ENCODE data around the gene MAPRE3. TPM values are rescaled to one million over a fixed set of nuclear protein-coding genes. Genes with fewer than 3 reads are reported as not detected.

The MAPRE3 gene
- total RNA-seq, 1 donor from 2014 or later: 27.1 TPM

DNA sequence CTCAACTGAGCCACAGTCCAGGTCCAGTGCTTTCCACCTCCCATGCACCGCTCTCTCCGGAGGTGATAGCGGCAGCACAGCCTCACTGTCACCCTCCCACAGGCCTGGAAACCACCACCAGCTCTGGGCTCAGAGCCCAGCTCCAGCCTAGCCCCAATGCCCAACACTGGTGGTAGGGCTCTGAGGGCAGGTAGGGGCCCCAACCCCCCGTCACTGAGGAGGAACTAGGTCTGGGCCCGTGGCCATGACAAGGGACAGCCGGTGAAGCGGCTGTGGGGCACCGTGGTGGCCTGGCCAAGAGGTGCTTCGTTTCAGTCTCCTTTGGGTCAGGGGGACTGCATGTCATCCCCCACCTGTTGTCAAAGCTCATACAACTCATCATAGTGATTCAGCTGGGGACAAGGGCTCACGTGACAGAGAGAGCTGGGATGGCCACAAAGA is 56.8 kb downstream of the MAPRE3 start:
- TF ChIP-seq CTCF (IDR thresholded peaks at IDR 0.05): no peak
- Histone ChIP-seq H3K27me3 (ENCODE audit: low read depth) (no peaks in the 10 kb centered on the region), H3K4me3 (no peak overlapping the region), H3K36me3 (peaks cover 47% of the 10 kb centered on the region), H3K4me1 (peaks cover 4% of the 10 kb centered on the region), H3K9me3 (no peaks in the 10 kb centered on the region), H3K27ac (no peak overlapping the region)
- DNase-seq (no peak), ATAC-seq (no peak)
- intact Hi-C loops (cut with DNase I): no loop called here

- Histone ChIP-seq H3K27me3 (ENCODE audit: low read depth) (no peaks in the 10 kb centered on the region), H3K9me3 (no peaks in the 10 kb centered on the region), H3K4me1 (peaks cover 15% of the 10 kb centered on the region), H3K27ac (no peak overlapping the region), H3K4me3 (no peak overlapping the region), H3K36me3 (peaks cover 30% of the 10 kb centered on the region)
- no peak for TF ChIP-seq CTCF (IDR thresholded peaks at IDR 0.05)
- no peak for ATAC-seq
- intact Hi-C loops (cut with DNase I): no loop called here
- DNase-seq: no peak
Measured at GRCh38 chr2:27029051-27029450, 58.6 kb downstream of the MAPRE3 start.

- DNase-seq: peak; percentile 94
- peak within 1 kb of the TSS; percentile 99 for H3K4me3 ChIP-seq
- TF ChIP-seq CTCF (IDR thresholded peaks at IDR 0.05): no peak
- H3K27me3 ChIP-seq (ENCODE audit: low read depth): no peaks in the 10 kb centered on the region
- intact Hi-C loops (cut with DNase I): no loop called here
- H3K27ac ChIP-seq: peak within 1 kb of the TSS; percentile 89
- H3K9me3 ChIP-seq: no peaks in the 10 kb centered on the region
- ATAC-seq: peak; percentile 98 to 99
- peaks cover 36% of the 10 kb centered on the region for H3K36me3 ChIP-seq
- peaks cover 24% of the 10 kb centered on the region for H3K4me1 ChIP-seq
Measured at GRCh38 chr2:27032495-27033252, 62.2 kb downstream of the MAPRE3 start, which contains the start of gene TMEM214. Gene TMEM214 (plus strand): TSS chr2:27032965. CDS start chr2:27033016, 51 bp downstream.

- peaks cover 41% of the 10 kb centered on the region for H3K36me3 ChIP-seq
- intact Hi-C loops (cut with DNase I): no loop called here
- no peaks in the 10 kb centered on the region for H3K27me3 ChIP-seq (ENCODE audit: low read depth)
- peak; percentile 2 to 16 for ATAC-seq
- H3K4me3 ChIP-seq: peak overlapping the region; percentile 99
- no peaks in the 10 kb centered on the region for H3K9me3 ChIP-seq
- DNase-seq: no peak
- H3K27ac ChIP-seq: peak overlapping the region; percentile 89
- peaks cover 24% of the 10 kb centered on the region for H3K4me1 ChIP-seq
- no peak for TF ChIP-seq CTCF (IDR thresholded peaks at IDR 0.05)
Measured at GRCh38 chr2:27033253-27033852, 62.9 kb downstream of the MAPRE3 start.

DNA sequence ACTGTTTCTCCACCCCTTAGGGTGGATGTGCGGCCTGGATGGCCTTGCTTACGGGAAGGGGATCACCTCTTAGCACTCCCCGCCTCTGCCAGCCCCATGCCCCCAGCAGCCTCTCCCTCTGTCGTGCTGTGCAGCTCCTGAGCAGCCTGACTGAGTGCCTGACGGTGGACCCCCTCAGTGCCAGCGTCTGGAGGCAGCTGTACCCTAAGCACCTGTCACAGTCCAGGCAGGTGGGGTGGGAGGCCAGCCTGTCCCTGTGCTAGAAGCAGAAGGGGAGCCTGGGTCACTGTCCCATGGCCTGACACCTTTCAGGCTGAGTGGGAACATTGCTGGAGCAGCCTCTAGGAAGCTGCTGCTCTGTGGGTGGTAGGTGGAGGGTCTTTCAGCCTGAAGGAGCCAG is 67.6 kb downstream of the MAPRE3 start:
- TF ChIP-seq CTCF (IDR thresholded peaks at IDR 0.05): no peak
- no peak overlapping the region for H3K27ac ChIP-seq
- peaks cover 79% of the 10 kb centered on the region for H3K36me3 ChIP-seq
- no peaks in the 10 kb centered on the region for H3K27me3 ChIP-seq (ENCODE audit: low read depth)
- H3K4me1 ChIP-seq: peaks cover 18% of the 10 kb centered on the region
- intact Hi-C loops (cut with DNase I): no loop called here
- DNase-seq (no peak), ATAC-seq (no peak)
- no peak overlapping the region for H3K4me3 ChIP-seq
- H3K9me3 ChIP-seq: no peaks in the 10 kb centered on the region

Data from lower lobe of right lung (tissue), 2 donors.